Kidney epithelial cell (primary cell): Measurements from ENCODE around the gene CABP7. TPM values are rescaled to one million over a fixed set of nuclear protein-coding genes. Genes with fewer than 3 reads are reported as not detected.
A peak's percentile ranks its signal among the peaks of the same experiment; 100 is the strongest.

Source experiments
- DNase-seq: peaks from one replicate; pipeline ENCODE4 v3.0.0-alpha.2; 2010; ENCODE audit warnings: low read depth
- H3K27me3 ChIP-seq: 2 replicates; pipeline ENCODE4 v1.6.0; 2011; ENCODE audit warnings: low read length; ENCODE audit not compliant: control insufficient read depth, insufficient read depth
- H3K36me3 ChIP-seq: 2 replicates; pipeline ENCODE4 v1.5.1; 2011; ENCODE audit warnings: low read length; ENCODE audit not compliant: control insufficient read depth, insufficient read depth
- H3K4me3 ChIP-seq: 2 replicates; pipeline ENCODE4 v1.5.1; 2011; ENCODE audit warnings: low read depth, mild to moderate bottlenecking, control low read depth, low read length
- CTCF ChIP-seq: IDR thresholded peaks from 2 replicates; pipeline ENCODE4 v1.5.1; 2011; ENCODE audit warnings: mild to moderate bottlenecking, moderate library complexity, low read length, control low read depth, inconsistent platforms; ENCODE audit not compliant: insufficient read depth, poor library complexity, severe bottlenecking
- total RNA-seq: library from RNA; depleted of rRNA; stranded (reverse); fragments of >200 nt; gene quantifications from 2 replicates; pipeline ENCODE4 v1.2.3, GENCODE V29; 2015

CABP7 gene
- total RNA-seq, 1 donor from 2014 or later, result not detected

DNA sequence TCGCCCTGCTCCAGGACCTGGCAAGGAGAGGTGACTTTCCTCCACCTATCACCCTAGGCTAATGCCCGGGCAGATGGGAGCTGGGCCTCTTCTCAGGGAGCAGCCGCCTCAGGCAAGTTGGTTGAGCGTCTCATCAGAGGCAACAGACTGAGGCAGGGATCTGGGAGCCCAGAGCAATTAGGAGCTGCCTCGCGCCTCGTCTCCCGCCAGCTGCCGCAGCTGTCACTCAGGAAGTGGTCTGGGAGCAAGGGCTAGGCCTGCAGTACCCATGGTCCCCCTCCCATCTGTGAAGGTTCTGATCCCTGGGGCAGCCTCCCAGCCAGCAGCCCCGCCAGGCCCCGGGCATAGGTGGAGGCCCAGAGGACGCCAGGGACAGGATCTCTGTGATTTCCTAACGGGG lies 4.6 kb upstream of the CABP7 start:
- no peaks in the 10 kb centered on the region for H3K36me3 ChIP-seq
- TF ChIP-seq CTCF, result no peak
- H3K4me3 ChIP-seq, result no peak overlapping the region
- no peak for DNase-seq
- H3K27me3 ChIP-seq, result peaks cover 46% of the 10 kb centered on the region

- no peak for DNase-seq
- no peak for TF ChIP-seq CTCF
- Histone ChIP-seq H3K36me3 (no peaks in the 10 kb centered on the region), H3K27me3 (peaks cover 48% of the 10 kb centered on the region), H3K4me3 (no peak overlapping the region)
Observed at GRCh38 chr22:29715705-29716104, 4.1 kb upstream of the CABP7 start.

DNA sequence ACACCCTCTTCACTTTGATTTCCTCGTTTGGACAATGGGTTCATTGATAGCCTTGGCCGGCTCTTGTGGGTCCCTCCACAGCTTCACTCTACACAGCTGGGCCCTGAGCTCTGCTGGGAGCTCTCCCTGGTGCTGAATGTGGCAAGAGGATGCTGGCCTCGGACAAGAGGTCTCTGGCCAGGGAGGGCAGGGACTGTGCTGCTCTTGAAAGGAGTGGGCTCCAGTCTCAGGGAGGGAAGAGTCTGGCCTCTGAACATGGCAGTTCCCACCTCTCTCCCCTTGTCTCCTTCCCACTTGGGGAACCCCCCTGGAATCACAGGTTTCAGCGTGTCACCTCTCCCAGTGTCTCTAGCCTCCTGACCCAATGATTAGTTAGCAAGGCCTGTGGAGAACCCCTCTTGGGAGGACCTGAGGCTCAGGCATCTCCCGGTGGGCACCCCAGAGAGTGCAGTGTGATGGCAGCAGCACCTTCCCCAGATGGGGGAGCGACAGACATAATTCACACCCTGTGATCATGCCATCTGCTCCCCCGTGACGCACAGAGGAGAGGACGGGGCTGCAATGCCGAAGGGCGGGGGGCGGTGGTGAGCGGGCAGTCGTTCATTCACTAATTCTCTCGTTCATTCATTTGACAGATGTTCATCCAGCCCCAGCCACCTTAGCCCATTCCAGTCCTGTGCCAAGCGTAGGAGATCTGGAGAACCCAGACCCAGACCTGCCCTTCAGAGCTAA lies 2.8 kb upstream of the CABP7 start:
- H3K27me3 ChIP-seq, result peaks cover 55% of the 10 kb centered on the region

GRCh38 chr22:29717789-29718188 lies 2.0 kb upstream of the CABP7 start:
- no peak for DNase-seq
- peaks cover 54% of the 10 kb centered on the region for H3K27me3 ChIP-seq
- H3K4me3 ChIP-seq, result no peak overlapping the region
- no peaks in the 10 kb centered on the region for H3K36me3 ChIP-seq
- no peak for TF ChIP-seq CTCF

More for the DNA sequence above, 2.8 kb upstream of the CABP7 start:
- peak; percentile 58 for DNase-seq
- TF ChIP-seq CTCF, result no peak
- H3K4me3 ChIP-seq, result no peak overlapping the region
- no peaks in the 10 kb centered on the region for H3K36me3 ChIP-seq

GRCh38 chr22:29718949-29719898 lies 579 bp upstream of the CABP7 start:
- TF ChIP-seq CTCF, result no peak
- Histone ChIP-seq H3K4me3 (no peak overlapping the region), H3K27me3 (peaks cover 61% of the 10 kb centered on the region), H3K36me3 (no peaks in the 10 kb centered on the region)
- no peak for DNase-seq
